ENCODE results near the gene OSBPL10. TPM values are rescaled to one million over a fixed set of nuclear protein-coding genes. Genes with fewer than 3 reads are reported as not detected.
"Not testable (repeated sequence)": the region's sequence is repeated elsewhere in the genome, so short reads cannot be mapped to it uniquely, and the experiment has no call there.

Gene OSBPL10
- polyA plus RNA-seq, 1 donor = 6.8 TPM

- DNase-seq (ENCODE audit: low read depth) = no peak
Measured at GRCh38 chr3:31815631-31816440, 165.2 kb downstream of the OSBPL10 start.

- no peak for DNase-seq (ENCODE audit: low read depth)
Measured at GRCh38 chr3:31815006-31815405, 166.1 kb downstream of the OSBPL10 start.

GRCh38 chr3:31813686-31814085 lies 167.4 kb downstream of the OSBPL10 start:
- DNase-seq (ENCODE audit: low read depth) = no peak

- DNase-seq (ENCODE audit: low read depth) = no peak
Measured at GRCh38 chr3:31813197-31813596, 167.9 kb downstream of the OSBPL10 start.

- no peak for DNase-seq (ENCODE audit: low read depth)
Measured at GRCh38 chr3:31810991-31811433, 170.1 kb downstream of the OSBPL10 start.

- no peak for DNase-seq (ENCODE audit: low read depth)
Measured at GRCh38 chr3:31808143-31808720, 172.8 kb downstream of the OSBPL10 start.

- DNase-seq (ENCODE audit: low read depth) = no peak
Measured at GRCh38 chr3:31804251-31805051, 176.6 kb downstream of the OSBPL10 start.

- DNase-seq (ENCODE audit: low read depth) = no peak
Measured at GRCh38 chr3:31802981-31803740, 177.9 kb downstream of the OSBPL10 start.

GRCh38 chr3:31800436-31800835 lies 180.6 kb downstream of the OSBPL10 start:
- DNase-seq (ENCODE audit: low read depth) = no peak

GRCh38 chr3:31798840-31799239 lies 182.2 kb downstream of the OSBPL10 start:
- no peak for DNase-seq (ENCODE audit: low read depth)

- no peak for DNase-seq (ENCODE audit: low read depth)
Measured at GRCh38 chr3:31793821-31794220, 187.2 kb downstream of the OSBPL10 start.

GRCh38 chr3:31791090-31791430 lies 190.0 kb downstream of the OSBPL10 start:
- no peak for DNase-seq (ENCODE audit: low read depth)

GRCh38 chr3:31790193-31791089 lies 190.6 kb downstream of the OSBPL10 start:
- DNase-seq (ENCODE audit: low read depth) = no peak

- DNase-seq (ENCODE audit: low read depth) = no peak
Measured at GRCh38 chr3:31789429-31789828, 191.6 kb downstream of the OSBPL10 start.

GRCh38 chr3:31785734-31786133 lies 195.3 kb downstream of the OSBPL10 start:
- no peak for DNase-seq (ENCODE audit: low read depth)

GRCh38 chr3:31785286-31785685 lies 195.8 kb downstream of the OSBPL10 start:
- DNase-seq (ENCODE audit: low read depth) = no peak

- DNase-seq (ENCODE audit: low read depth) = not testable (repeated sequence)
Measured at GRCh38 chr3:31783851-31784250, 197.2 kb downstream of the OSBPL10 start.

GRCh38 chr3:31782306-31782705 lies 198.8 kb downstream of the OSBPL10 start:
- not testable (repeated sequence) for DNase-seq (ENCODE audit: low read depth)

- DNase-seq (ENCODE audit: low read depth) = no peak
Measured at GRCh38 chr3:31779514-31779913, 201.5 kb downstream of the OSBPL10 start.

GRCh38 chr3:31777887-31778286 lies 203.2 kb downstream of the OSBPL10 start:
- DNase-seq (ENCODE audit: low read depth) = no peak

GRCh38 chr3:31777092-31777491 lies 204.0 kb downstream of the OSBPL10 start:
- DNase-seq (ENCODE audit: low read depth) = no peak

Data from forelimb muscle (tissue), 1 donor.